Bronchial epithelial cell (primary cell): ENCODE data around the gene PHF19. TPM values are rescaled to one million over a fixed set of nuclear protein-coding genes. Genes with fewer than 3 reads are reported as not detected.

Experiments used
- DNase-seq: peaks from one replicate; pipeline ENCODE4 v3.0.0-alpha.2; 2010; ENCODE audit warnings: low read depth
- FAIRE-seq: peaks from 2 replicates; lab custom pipeline; 2011; peaks lifted over from hg19 to GRCh38; lab: Jason Lieb, UNC
- H3K27me3 ChIP-seq: 2 replicates; pipeline ENCODE4 v1.5.1; 2011; ENCODE audit warnings: low read length; ENCODE audit not compliant: control insufficient read depth, insufficient read depth
- H3K36me3 ChIP-seq: 2 replicates; pipeline ENCODE4 v1.5.1; 2011; ENCODE audit warnings: low read length; ENCODE audit not compliant: control insufficient read depth, insufficient read depth
- H3K4me3 ChIP-seq: 2 replicates; pipeline ENCODE4 v1.5.1; 2011; ENCODE audit warnings: mild to moderate bottlenecking, low read depth, low read length, control low read depth
- CTCF ChIP-seq: IDR thresholded peaks from 2 replicates; pipeline ENCODE4 v1.5.1; 2011; ENCODE audit warnings: mild to moderate bottlenecking, moderate library complexity, low read length, control low read depth, inconsistent platforms; ENCODE audit not compliant: insufficient read depth, severe bottlenecking
- total RNA-seq: library from RNA; depleted of rRNA; stranded (reverse); fragments of >200 nt; gene quantifications from 2 replicates; pipeline ENCODE4 v1.2.1, GENCODE V29; 2014

Gene PHF19
- total RNA-seq, 1 donor from 2014 or later: 7.6 TPM

GRCh38 chr9:120860083-120860482 is 16.9 kb downstream of the PHF19 start:
- H3K27me3 ChIP-seq: no peaks in the 10 kb centered on the region
- H3K4me3 ChIP-seq: no peak overlapping the region
- no peak for TF ChIP-seq CTCF
- peaks cover 13% of the 10 kb centered on the region for H3K36me3 ChIP-seq
- FAIRE-seq (no peak), DNase-seq (no peak)

DNA sequence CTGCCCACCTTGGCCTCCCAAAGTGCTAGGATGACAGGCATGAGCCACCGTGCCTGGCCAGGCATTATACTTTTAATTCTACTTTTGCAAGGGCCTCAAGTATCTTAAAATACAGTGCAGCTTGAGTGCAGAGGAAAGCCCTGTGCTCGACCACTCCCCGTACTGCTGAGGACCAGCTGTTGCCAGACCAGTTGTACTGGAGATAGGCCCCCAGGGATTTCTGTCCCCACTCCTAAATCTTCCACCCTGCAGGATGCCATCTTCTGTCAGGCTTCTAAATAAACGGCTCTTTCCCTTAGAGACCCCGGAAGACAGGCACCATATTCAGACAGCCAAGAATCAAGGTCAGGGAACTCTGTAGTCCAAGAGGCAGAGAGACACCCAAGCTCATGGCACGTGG is 17.6 kb downstream of the PHF19 start:
- FAIRE-seq: no peak
- Histone ChIP-seq H3K27me3 (no peaks in the 10 kb centered on the region), H3K4me3 (no peak overlapping the region), H3K36me3 (peaks cover 13% of the 10 kb centered on the region)
- no peak for TF ChIP-seq CTCF
- DNase-seq: no peak

DNA sequence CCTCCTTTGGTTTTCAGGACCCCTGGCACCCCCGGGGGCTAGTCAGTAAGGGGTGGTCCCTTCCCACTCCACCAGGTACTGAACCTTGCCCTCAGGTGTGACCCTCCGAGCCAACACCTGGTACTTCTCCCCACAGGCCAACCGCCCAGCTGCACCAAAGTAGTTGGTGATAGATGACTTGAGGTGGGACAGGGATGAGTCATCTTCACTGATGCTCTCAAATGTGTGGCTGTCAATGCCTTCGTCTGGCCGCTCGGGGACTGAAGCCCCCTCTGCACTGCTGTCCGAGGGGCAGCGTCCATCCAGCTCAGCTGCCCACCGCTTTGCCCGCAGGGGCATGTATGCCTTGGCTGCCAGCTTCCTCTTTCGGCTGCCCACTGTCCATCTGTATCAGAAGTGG is 19.1 kb downstream of the PHF19 start:
- no peak for TF ChIP-seq CTCF
- no peak overlapping the region for H3K4me3 ChIP-seq
- DNase-seq: no peak
- no peak for FAIRE-seq
- no peaks in the 10 kb centered on the region for H3K27me3 ChIP-seq
- peaks cover 7% of the 10 kb centered on the region for H3K36me3 ChIP-seq

GRCh38 chr9:120857481-120857880 is 19.5 kb downstream of the PHF19 start:
- no peak for TF ChIP-seq CTCF
- Histone ChIP-seq H3K4me3 (no peak overlapping the region), H3K27me3 (no peaks in the 10 kb centered on the region), H3K36me3 (peaks cover 7% of the 10 kb centered on the region)
- FAIRE-seq (no peak), DNase-seq (no peak)

DNA sequence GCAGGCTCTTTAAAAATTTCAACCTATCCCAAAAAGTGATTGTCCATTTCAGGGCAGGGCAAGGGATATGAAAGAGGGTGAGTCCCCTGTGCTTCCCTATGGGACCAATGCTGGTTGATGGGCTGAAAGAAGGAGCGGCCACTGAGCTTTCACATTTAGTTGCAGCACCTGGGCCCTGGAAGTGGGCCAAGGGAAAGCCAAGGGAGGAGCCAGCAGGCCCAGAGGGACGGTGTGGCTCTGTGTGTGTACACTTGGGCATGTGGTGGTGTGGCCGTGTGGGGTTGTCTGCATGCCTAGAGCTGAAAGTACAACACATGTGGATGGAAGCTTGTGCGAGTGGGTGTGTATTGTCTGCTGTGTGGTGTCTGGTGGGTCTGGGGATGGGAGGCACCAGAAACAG is 20.3 kb downstream of the PHF19 start:
- Histone ChIP-seq H3K4me3 (no peak overlapping the region), H3K27me3 (no peaks in the 10 kb centered on the region), H3K36me3 (peaks cover 4% of the 10 kb centered on the region)
- TF ChIP-seq CTCF: no peak
- DNase-seq (no peak), FAIRE-seq (no peak)
